Activated CD4-positive, alpha-beta memory T cell treated with anti-CD3 and anti-CD28 coated beads for 36 hours (primary cell): ENCODE data around the gene LAMB2. TPM values are rescaled to one million over a fixed set of nuclear protein-coding genes. Genes with fewer than 3 reads are reported as not detected.

Experiments
- CTCF ChIA-PET: fragments of 350-600 bp; sonication (Branson Sonifier 250); formaldehyde crosslinking; loops from one replicate; lab custom pipeline; 2021; ENCODE audit warnings: antibody characterized with exemption, inconsistent platforms; lab: Charles Lee
- POLR2A ChIA-PET: fragments of 350-600 bp; sonication (Branson Sonifier 250); formaldehyde crosslinking; loops from one replicate; lab custom pipeline; 2021; ENCODE audit warnings: antibody characterized with exemption; lab: Charles Lee
- DNase-seq: peaks from one replicate; pipeline ENCODE4 v3.0.0-alpha.2; 2020
- H3K27ac Mint-ChIP-seq: one replicate; pipeline ENCODE4 v1.8.0; 2021; ENCODE audit warnings: mixed read lengths
- H3K27me3 Mint-ChIP-seq: one replicate; pipeline ENCODE4 v1.8.0; 2021; ENCODE audit warnings: mixed read lengths
- H3K36me3 Mint-ChIP-seq: one replicate; pipeline ENCODE4 v1.8.0; 2021; ENCODE audit warnings: mixed read lengths
- H3K4me1 Mint-ChIP-seq: one replicate; pipeline ENCODE4 v1.8.0; 2021; ENCODE audit warnings: low read depth, mixed read lengths
- H3K4me3 Mint-ChIP-seq: one replicate; pipeline ENCODE4 v1.8.0; 2021; ENCODE audit warnings: mild to moderate bottlenecking, mixed read lengths
- H3K9me3 Mint-ChIP-seq: one replicate; pipeline ENCODE4 v1.8.0; 2021; ENCODE audit warnings: mixed read lengths
- intact Hi-C: fragments of 100-400 bp; cut with micrococcal nuclease; formaldehyde crosslinking; loops from one replicate; pipeline ENCODE4 v1.15.1; 2023
- total RNA-seq, 2 experiments: library from RNA; stranded (reverse); gene quantifications; one replicate each; pipeline ENCODE4 v1.2.3, GENCODE V29; 2021

The LAMB2 gene
- total RNA-seq, 2 experiments from 2014 or later: not detected

DNA sequence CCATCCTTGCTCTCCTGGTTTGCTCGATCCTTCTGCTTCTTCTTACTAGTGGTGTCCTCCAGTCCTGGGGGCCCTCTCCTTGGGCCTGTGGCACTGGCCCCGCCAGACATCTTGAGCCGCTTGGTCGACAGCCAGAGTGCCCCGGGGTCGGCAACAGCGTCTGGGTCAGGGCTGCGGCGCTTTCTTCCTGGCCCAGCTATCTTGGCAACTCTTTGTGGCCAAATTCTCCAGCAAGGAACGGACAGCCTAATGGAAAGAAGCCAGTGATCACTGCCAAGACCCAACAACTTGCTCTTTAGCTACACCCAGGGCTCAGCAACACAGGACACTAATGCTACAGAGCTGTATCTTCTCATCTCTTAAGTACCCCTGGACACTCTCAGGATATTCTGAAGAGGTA lies 13.8 kb downstream of the LAMB2 start:
- peaks cover 26% of the 10 kb centered on the region for H3K36me3 Mint-ChIP-seq
- intact Hi-C loops: no loop called here

DNA sequence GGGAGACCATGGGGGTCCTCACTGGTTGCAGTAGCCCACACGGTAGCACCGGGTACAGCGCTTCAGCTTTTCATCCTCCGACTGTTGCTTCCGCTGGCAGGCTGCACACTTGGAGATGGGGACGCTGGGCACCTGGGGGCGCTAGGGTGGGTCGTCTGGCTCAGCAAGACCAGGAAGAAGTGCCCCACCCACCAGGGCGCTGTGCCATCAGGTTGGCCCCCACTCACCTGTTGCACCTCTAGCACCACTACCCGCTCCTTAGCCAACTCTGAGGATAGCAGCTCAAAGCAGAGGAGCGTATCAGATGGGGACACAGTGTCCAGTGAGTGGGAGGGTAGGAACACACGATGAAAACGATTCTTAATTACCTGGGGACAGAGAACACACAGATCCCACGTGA lies 20.6 kb downstream of the LAMB2 start:
- intact Hi-C loops: no loop called here
- Mint-ChIP-seq H3K27ac (no peak overlapping the region), H3K9me3 (no peaks in the 10 kb centered on the region), H3K27me3 (no peaks in the 10 kb centered on the region), H3K4me1 (no peaks in the 10 kb centered on the region), H3K4me3 (no peak overlapping the region), H3K36me3 (peaks cover 33% of the 10 kb centered on the region)
- POLR2A ChIA-PET: interaction anchor here (1.5 kb wide), 1 partner anchor 9 kb away, joined by 4 read pairs; the partner anchor contains the start of gene USP19
- CTCF ChIA-PET: no interaction called here
- no peak for DNase-seq

More for the DNA sequence above, 13.8 kb downstream of the LAMB2 start:
- no peak for DNase-seq
- peak overlapping the region; percentile 85 for H3K4me3 Mint-ChIP-seq
- ChIA-PET CTCF (interaction anchor here (2.0 to 2.3 kb wide), 2 partner anchors 25 to 52 kb away, joined by 8 to 14 read pairs; partner anchors contain the start of genes KLHDC8B and QRICH1), POLR2A (no interaction called here)
- H3K9me3 Mint-ChIP-seq: no peaks in the 10 kb centered on the region
- no peak overlapping the region for H3K27ac Mint-ChIP-seq
- peaks cover 16% of the 10 kb centered on the region for H3K4me1 Mint-ChIP-seq
- H3K27me3 Mint-ChIP-seq: no peaks in the 10 kb centered on the region

DNA sequence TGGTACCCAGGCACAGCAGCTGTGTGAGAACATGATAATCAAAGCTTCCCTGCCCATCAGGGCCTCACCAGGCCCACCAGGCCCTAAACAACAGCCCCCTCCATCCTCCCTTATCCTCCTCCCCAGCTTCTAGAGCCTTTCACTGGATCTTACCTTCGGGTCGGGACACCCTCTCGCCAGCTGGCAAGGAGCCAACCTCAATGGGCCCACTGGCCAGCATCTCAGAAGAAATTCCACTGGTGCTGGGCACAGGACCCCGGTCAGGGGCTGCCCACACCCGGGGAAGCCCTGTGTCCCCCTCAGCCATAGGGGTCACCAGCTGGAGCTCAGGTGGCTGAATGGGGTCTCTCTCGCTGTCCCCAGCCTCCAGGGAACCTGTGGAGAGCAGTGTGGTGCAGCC lies 21.5 kb downstream of the LAMB2 start:
- ChIA-PET CTCF (interaction anchor here (0.7 kb wide), 1 partner anchor 414 kb away, joined by 3 read pairs; no protein-coding TSS in a partner anchor), POLR2A (interaction anchor here (1.5 to 1.7 kb wide), 2 partner anchors 10 to 18 kb away, joined by 4 to 6 read pairs; partner anchors contain the start of genes QRICH1 and USP19)
- intact Hi-C loops: no loop called here
- Mint-ChIP-seq H3K4me1 (no peaks in the 10 kb centered on the region), H3K4me3 (no peak overlapping the region), H3K36me3 (peaks cover 30% of the 10 kb centered on the region), H3K27ac (no peak overlapping the region), H3K27me3 (no peaks in the 10 kb centered on the region), H3K9me3 (no peaks in the 10 kb centered on the region)
- no peak for DNase-seq

DNA sequence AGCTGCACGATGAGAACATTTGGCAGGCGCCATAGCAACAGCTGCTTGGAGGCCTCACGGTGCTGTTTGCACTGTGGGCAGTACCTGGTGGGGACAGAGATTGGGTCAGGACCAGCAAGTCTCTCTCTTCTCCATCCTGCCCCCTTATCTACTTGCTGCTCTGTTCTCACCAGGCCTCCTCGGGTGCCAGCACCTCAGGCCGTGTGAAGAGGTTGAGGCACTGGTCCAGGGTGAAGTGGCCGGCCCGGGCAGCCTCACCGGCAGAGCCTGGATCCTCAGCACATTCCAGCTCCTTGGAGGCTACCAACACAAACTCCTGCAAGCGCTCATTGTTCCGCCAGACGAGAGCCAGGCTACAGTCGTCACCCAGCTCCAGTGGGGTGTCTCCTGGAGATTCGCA lies 22.1 kb downstream of the LAMB2 start:
- Mint-ChIP-seq H3K4me1 (peaks cover under 1% of the 10 kb centered on the region), H3K9me3 (no peaks in the 10 kb centered on the region), H3K27ac (no peak overlapping the region), H3K4me3 (no peak overlapping the region), H3K36me3 (peaks cover 25% of the 10 kb centered on the region), H3K27me3 (no peaks in the 10 kb centered on the region)
- ChIA-PET POLR2A (interaction anchor here (1.5 to 1.7 kb wide), 2 partner anchors 10 to 17 kb away, joined by 4 to 6 read pairs; partner anchors contain the start of genes QRICH1 and USP19), CTCF (interaction anchor here (0.7 kb wide), 1 partner anchor 413 kb away, joined by 3 read pairs; no protein-coding TSS in a partner anchor)
- intact Hi-C loops: no loop called here
- no peak for DNase-seq

DNA sequence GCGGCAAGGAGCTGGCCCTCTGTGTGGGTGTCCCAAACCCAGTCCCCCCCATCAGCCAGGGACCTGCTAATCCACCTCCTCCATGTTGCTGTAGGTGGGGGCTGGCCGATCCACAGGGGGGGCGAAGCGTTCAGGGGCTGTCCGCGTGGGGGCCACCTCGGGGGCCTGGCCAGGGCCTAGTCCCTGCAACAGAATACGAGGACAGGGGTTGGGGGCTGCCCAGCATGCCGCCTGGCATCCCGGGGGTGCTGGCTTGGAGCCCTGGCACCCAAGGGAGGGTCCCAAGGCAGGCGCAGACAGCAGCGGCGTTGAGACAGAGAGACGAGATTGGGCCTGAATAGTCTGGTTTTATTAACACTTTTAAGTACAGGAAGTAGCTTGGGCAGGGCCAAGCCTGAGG lies 24.5 kb downstream of the LAMB2 start:
- H3K27me3 Mint-ChIP-seq: no peaks in the 10 kb centered on the region
- H3K27ac Mint-ChIP-seq: no peak overlapping the region
- ChIA-PET CTCF (interaction anchor here (1.8 kb wide), 1 partner anchor 14 kb away, joined by 6 read pairs; the partner anchor contains the start of gene QRICH1), POLR2A (interaction anchor here (1.8 kb wide), 1 partner anchor 14 kb away, joined by 7 read pairs; the partner anchor contains the start of gene QRICH1)
- H3K4me1 Mint-ChIP-seq: peaks cover 19% of the 10 kb centered on the region
- H3K9me3 Mint-ChIP-seq: no peaks in the 10 kb centered on the region
- peaks cover 14% of the 10 kb centered on the region for H3K36me3 Mint-ChIP-seq
- intact Hi-C loops: no loop called here
- H3K4me3 Mint-ChIP-seq: no peak overlapping the region
- no peak for DNase-seq

DNA sequence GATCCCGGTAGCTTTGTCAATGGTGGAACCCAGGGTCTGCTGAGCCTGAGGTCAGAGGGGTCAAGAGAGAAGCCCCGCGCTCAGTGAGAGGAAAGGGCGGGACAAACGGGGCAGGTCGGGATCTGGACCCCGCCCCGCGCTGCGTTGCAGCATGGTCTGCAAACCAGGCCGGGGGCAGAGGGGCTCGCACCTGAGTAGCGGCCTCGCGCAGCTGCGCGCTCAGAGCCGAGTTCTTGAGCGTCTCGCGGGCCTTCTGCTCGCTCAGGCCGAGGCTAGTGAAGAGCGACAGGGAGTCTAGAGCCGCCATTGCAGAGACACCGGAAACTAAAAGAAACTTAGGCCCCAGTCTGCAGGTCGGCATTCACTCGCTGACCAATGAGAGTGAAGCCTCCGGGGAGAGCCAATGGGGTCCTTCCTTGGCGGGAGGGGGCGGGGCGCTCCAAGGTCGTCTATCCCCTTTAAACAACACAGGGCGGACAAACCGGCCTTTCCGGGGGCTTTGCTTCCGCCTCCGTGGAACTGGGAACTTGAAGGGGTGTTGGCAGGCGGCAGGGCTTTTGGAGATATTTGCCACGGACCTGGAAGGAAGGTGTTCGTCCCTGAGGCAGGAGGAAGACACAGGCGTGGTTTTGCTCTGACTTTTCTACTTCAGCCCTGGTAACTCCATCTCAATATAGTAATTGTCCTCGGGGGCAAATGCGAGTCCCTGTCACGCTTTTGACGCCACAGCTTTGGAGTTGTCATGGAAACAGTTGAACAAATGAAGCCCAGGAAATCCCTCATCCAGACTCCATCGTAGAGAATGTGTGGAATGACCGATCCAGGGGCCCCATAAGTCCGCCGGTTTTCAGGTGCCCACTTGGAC lies 28.2 kb downstream of the LAMB2 start, which contains the start of gene QARS1:
Gene QARS1, minus strand, starts transcription at position 331 of the 865 bp plus-strand sequence. Its CDS starts 24 bp downstream, at position 307.
- Mint-ChIP-seq H3K9me3 (no peaks in the 10 kb centered on the region), H3K27ac (peak within 1 kb of the TSS; percentile 87), H3K4me1 (peaks cover 22% of the 10 kb centered on the region), H3K36me3 (peaks cover 26% of the 10 kb centered on the region), H3K4me3 (peak within 1 kb of the TSS; percentile 99), H3K27me3 (no peaks in the 10 kb centered on the region)
- peak; percentile 94 for DNase-seq
- ChIA-PET CTCF (interaction anchor here (0.6 to 1.6 kb wide), 4 partner anchors 9 to 344 kb away, joined by 3 to 6 read pairs (median 4); partner anchors contain the start of gene NDUFAF3), POLR2A (interaction anchor here (5.3 kb wide), 1 partner anchor 10 kb away, joined by 37 read pairs; the partner anchor contains the start of gene QRICH1)
- intact Hi-C loops: loop anchor here (1.0 to 5.0 kb wide), 3 partner anchors 10 to 568 kb away; partner anchors contain the start of genes APEH, QRICH1 and USP19

DNA sequence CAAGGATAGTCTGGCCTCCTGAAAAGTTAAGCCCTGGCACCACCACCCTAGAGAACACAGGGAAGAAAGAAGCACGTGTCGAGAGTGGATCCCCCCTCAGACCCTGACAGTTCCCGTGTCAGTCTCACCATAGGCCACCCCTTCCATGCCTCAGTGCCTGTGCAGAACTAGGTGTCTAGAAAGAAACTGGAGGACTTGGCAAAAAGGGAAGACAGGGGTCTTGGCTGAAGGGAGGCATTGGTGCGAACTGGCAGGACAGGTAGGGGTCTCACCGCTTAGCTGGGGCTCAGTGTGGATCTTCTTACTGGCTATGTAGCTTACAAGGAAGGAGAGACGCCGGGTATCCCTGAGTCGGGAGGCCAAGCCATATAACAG lies 28.8 kb downstream of the LAMB2 start:
- Mint-ChIP-seq H3K9me3 (no peaks in the 10 kb centered on the region), H3K27me3 (no peaks in the 10 kb centered on the region), H3K27ac (peak overlapping the region; percentile 87), H3K36me3 (peaks cover 26% of the 10 kb centered on the region), H3K4me1 (peaks cover 22% of the 10 kb centered on the region), H3K4me3 (peak overlapping the region; percentile 99)
- intact Hi-C loops: loop anchor here (1.0 to 5.0 kb wide), 3 partner anchors 10 to 568 kb away; partner anchors contain the start of genes APEH, QRICH1 and USP19
- POLR2A ChIA-PET: interaction anchor here (1.0 to 5.3 kb wide), 2 partner anchors 10 to 12 kb away, joined by 3 to 37 read pairs; partner anchors contain the start of gene QRICH1
- CTCF ChIA-PET: interaction anchor here (0.6 to 1.6 kb wide), 3 partner anchors 9 to 345 kb away, joined by 3 to 6 read pairs (median 4); partner anchors contain the start of gene NDUFAF3
- DNase-seq: no peak

DNA sequence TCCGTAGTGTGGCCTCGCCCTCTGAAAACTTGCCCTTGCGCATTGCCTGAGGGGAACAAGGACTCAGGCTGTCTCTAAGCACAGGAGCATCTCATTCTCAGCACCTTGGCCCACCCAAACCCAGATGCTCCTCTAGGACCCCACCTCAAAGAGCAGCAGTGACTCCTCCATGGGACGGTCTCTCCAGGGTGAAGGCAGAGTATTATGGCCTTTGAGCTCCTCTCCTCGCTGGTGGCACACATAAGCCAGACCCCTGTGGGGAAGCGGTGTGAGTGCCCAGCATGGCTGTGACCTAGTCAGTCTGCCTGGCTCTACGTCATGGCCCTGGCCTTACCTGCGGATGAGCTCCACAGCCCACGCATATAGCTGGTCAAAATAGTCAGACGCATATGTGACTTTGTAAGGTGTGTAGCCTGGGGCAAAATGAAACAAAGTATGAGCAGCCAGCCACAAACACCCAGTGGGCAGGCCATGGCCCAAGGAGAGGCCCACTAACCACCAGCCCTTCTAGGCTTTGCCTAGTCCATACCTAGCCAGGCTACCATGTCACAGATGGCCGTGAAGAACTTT lies 32.7 kb downstream of the LAMB2 start:
- no peak for DNase-seq
- POLR2A ChIA-PET: no interaction called here
- Mint-ChIP-seq H3K27ac (no peak overlapping the region), H3K9me3 (no peaks in the 10 kb centered on the region), H3K4me3 (no peak overlapping the region), H3K27me3 (no peaks in the 10 kb centered on the region), H3K36me3 (peaks cover 35% of the 10 kb centered on the region), H3K4me1 (peaks cover 17% of the 10 kb centered on the region)
- intact Hi-C loops: loop anchor here (5.0 kb wide), 1 partner anchor 572 kb away; the partner anchor contains the start of gene APEH
- CTCF ChIA-PET: interaction anchor here (1.4 kb wide), 1 partner anchor 57 kb away, joined by 5 read pairs; no protein-coding TSS in a partner anchor

DNA sequence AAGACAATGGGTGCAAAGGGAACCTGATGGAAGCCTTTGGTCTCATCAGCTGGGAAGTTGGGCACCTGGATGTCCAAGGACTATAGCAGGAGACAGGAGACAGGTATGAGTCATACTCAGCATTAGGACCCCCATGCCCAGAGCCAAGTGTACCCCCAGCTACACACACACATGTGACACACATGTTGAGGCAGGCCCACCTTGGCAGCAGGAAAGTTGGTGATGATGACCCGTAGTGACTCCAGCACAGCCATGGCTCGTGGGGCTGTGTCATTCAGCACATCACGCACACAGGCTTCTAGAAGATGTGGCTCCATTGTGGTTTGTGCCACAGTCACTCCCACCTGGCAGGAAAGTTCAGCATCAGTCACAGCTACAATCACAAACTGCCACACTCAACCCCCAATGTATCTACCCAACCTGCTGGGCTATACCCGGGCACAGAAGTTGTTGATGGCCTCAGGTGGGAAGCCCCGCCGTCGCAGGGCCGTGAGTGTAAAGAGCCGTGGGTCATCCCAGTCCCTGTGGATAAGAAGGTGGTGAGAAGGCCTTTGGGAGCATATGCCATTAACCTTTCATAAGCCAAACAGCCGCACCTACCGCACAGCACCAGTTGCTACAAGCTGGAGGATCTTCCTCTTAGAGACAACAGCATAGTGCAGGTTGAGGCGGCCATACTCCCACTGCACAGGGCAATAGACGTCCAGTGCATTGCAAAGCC lies 33.8 kb downstream of the LAMB2 start:
- peaks cover 35% of the 10 kb centered on the region for H3K36me3 Mint-ChIP-seq
- no peak overlapping the region for H3K27ac Mint-ChIP-seq
- H3K9me3 Mint-ChIP-seq: no peaks in the 10 kb centered on the region
- no peaks in the 10 kb centered on the region for H3K27me3 Mint-ChIP-seq
- no peak overlapping the region for H3K4me3 Mint-ChIP-seq
- intact Hi-C loops: loop anchor here (10.0 kb wide), 1 partner anchor 246 kb away; the partner anchor contains the start of gene USP4
- H3K4me1 Mint-ChIP-seq: peaks cover 17% of the 10 kb centered on the region
- ChIA-PET CTCF (interaction anchor here (1.4 kb wide), 1 partner anchor 59 kb away, joined by 5 read pairs; no protein-coding TSS in a partner anchor), POLR2A (no interaction called here)
- no peak for DNase-seq

DNA sequence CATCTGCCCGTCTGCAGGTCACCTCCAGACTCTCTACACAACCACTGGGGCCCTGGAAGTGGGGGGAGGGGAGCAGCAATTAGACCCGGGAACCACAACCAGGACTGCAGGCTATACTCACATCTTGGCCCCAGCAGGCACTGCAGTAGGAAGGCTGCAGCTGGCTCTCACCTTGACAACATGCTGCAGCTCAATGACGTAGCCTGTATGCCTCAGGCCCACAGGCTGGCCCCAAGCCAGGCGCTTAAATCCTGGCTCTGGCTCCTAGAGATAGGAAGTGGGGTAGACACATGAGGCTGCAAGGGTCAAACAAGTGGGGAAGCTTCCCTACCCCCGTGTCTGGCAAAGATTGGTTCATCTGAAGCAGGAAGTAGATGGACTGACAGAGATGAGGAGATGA lies 34.4 kb downstream of the LAMB2 start:
- Mint-ChIP-seq H3K4me1 (peaks cover 11% of the 10 kb centered on the region), H3K4me3 (no peak overlapping the region), H3K27me3 (no peaks in the 10 kb centered on the region), H3K9me3 (no peaks in the 10 kb centered on the region), H3K36me3 (peaks cover 36% of the 10 kb centered on the region), H3K27ac (no peak overlapping the region)
- ChIA-PET POLR2A (no interaction called here), CTCF (no interaction called here)
- no peak for DNase-seq
- intact Hi-C loops: loop anchor here (10.0 kb wide), 1 partner anchor 246 kb away; the partner anchor contains the start of gene USP4
